HG03280 (cell line): ENCODE measurements around the gene CTNND1.
"Not testable (repeated sequence)": the region's sequence is repeated elsewhere in the genome, so short reads cannot be mapped to it uniquely, and the experiment has no call there.

ENCODE experiments used
- ATAC-seq: cut with Tn5 transposase; IDR thresholded peaks from one replicate; pipeline ENCODE4 v1.9.1; 2021; ENCODE audit warnings: mild to moderate bottlenecking, moderate library complexity; ENCODE audit not compliant: unreplicated experiment

Gene CTNND1

GRCh38 chr11:57761301-57762234 lies at the start of gene CTNND1:
TSS of gene CTNND1 (plus strand) at chr11:57761802. CDS start at chr11:57791479, 29,677 bp downstream.
- ATAC-seq: peak; percentile 65

- ATAC-seq: peak; percentile 92
These were observed 49.1 kb upstream of the CTNND1 start, which contains the start of gene TMX2 for GRCh38 chr11:57712256-57713150. TSS of gene TMX2 (plus strand) at chr11:57712593. CDS start at chr11:57712619, 26 bp downstream.

- no peak for ATAC-seq
These were observed 47.8 kb upstream of the CTNND1 start for GRCh38 chr11:57713835-57714234.

- not testable (repeated sequence) for ATAC-seq
These were observed 44.9 kb upstream of the CTNND1 start for GRCh38 chr11:57716726-57717125.

GRCh38 chr11:57727185-57727584 lies 34.4 kb upstream of the CTNND1 start:
- ATAC-seq: no peak

- ATAC-seq: no peak
These were observed 32.8 kb upstream of the CTNND1 start for GRCh38 chr11:57728829-57729228.

GRCh38 chr11:57729479-57729878 lies 32.1 kb upstream of the CTNND1 start:
- no peak for ATAC-seq

- ATAC-seq: no peak
These were observed 28.9 kb upstream of the CTNND1 start for GRCh38 chr11:57732661-57733060.

- ATAC-seq: peak; percentile 58
These were observed 25.8 kb upstream of the CTNND1 start for GRCh38 chr11:57735619-57736298.

GRCh38 chr11:57741132-57742086 lies 20.2 kb upstream of the CTNND1 start, which contains the start of gene SELENOH:
TSS of gene SELENOH (plus strand) at chr11:57741491. CDS start at chr11:57741596, 105 bp downstream.
- ATAC-seq: peak; percentile 92

GRCh38 chr11:57742087-57742452 lies 19.5 kb upstream of the CTNND1 start:
- ATAC-seq: no peak

- ATAC-seq: no peak
These were observed 17.2 kb upstream of the CTNND1 start for GRCh38 chr11:57744357-57744756.

- ATAC-seq: no peak
These were observed 16.4 kb upstream of the CTNND1 start for GRCh38 chr11:57745206-57745605.

GRCh38 chr11:57746920-57747319 lies 14.7 kb upstream of the CTNND1 start:
- ATAC-seq: no peak

GRCh38 chr11:57751176-57751575 lies 10.4 kb upstream of the CTNND1 start:
- no peak for ATAC-seq

- no peak for ATAC-seq
These were observed 9.8 kb upstream of the CTNND1 start, which contains the start of gene BTBD18 for GRCh38 chr11:57751676-57752253. TSS of gene BTBD18 (minus strand) at chr11:57751819. CDS start at chr11:57751188, 631 bp downstream.

GRCh38 chr11:57752954-57753353 lies 8.6 kb upstream of the CTNND1 start:
- no peak for ATAC-seq

- no peak for ATAC-seq
These were observed 3.4 kb upstream of the CTNND1 start for GRCh38 chr11:57758174-57758573.

- no peak for ATAC-seq
These were observed 746 bp downstream of the CTNND1 start for GRCh38 chr11:57762235-57762861.
